Endodermal cell (in vitro differentiated cells): ENCODE measurements around the gene SENP7. TPM values are rescaled to one million over a fixed set of nuclear protein-coding genes. Genes with fewer than 3 reads are reported as not detected.

Experiments used
- DNase-seq: peaks from one replicate; pipeline ENCODE4 v3.0.0-alpha.2; 2017
- H3K27ac ChIP-seq: 2 replicates; pipeline ENCODE4 v1.5.1; 2013; ENCODE audit warnings: mild to moderate bottlenecking, low read depth, low read length, moderate library complexity
- H3K27me3 ChIP-seq: 2 replicates; pipeline ENCODE4 v1.6.1; 2013; ENCODE audit warnings: mild to moderate bottlenecking, low read length, moderate library complexity; ENCODE audit not compliant: insufficient read depth, control insufficient read depth, poor library complexity, severe bottlenecking
- H3K36me3 ChIP-seq: 2 replicates; pipeline ENCODE4 v1.7.0; 2013; ENCODE audit warnings: mild to moderate bottlenecking, low read length, moderate library complexity; ENCODE audit not compliant: control insufficient read depth, insufficient read depth
- H3K4me1 ChIP-seq: one replicate; pipeline ENCODE4 v1.7.0; 2013; ENCODE audit warnings: low read length; ENCODE audit not compliant: control insufficient read depth, insufficient read depth
- H3K4me3 ChIP-seq: 2 replicates; pipeline ENCODE4 v1.5.1; 2013; ENCODE audit warnings: mild to moderate bottlenecking, low read length, moderate library complexity
- H3K9ac ChIP-seq: 2 replicates; pipeline ENCODE4 v1.6.1; 2013; ENCODE audit warnings: mild to moderate bottlenecking, low read length, moderate library complexity; ENCODE audit not compliant: poor library complexity, severe bottlenecking; ENCODE audit errors: extremely low read depth
- H3K9me3 ChIP-seq: 2 replicates; pipeline ENCODE4 v1.6.1; 2013; ENCODE audit warnings: mild to moderate bottlenecking, low read length, moderate library complexity; ENCODE audit not compliant: control insufficient read depth
- H3K27ac Mint-ChIP-seq: 2 replicates; pipeline ENCODE4 v1.8.0; 2020; ENCODE audit warnings: mixed read lengths
- H3K27me3 Mint-ChIP-seq: 2 replicates; pipeline ENCODE4 v1.8.0; 2021; ENCODE audit warnings: mild to moderate bottlenecking, mixed read lengths; ENCODE audit not compliant: insufficient read depth
- H3K36me3 Mint-ChIP-seq: 2 replicates; pipeline ENCODE4 v1.8.0; 2020; ENCODE audit warnings: low read depth, mixed read lengths
- H3K4me1 Mint-ChIP-seq: 2 replicates; pipeline ENCODE4 v1.8.0; 2020; ENCODE audit warnings: mixed read lengths
- H3K4me3 Mint-ChIP-seq: 2 replicates; pipeline ENCODE4 v1.8.0; 2020; ENCODE audit warnings: mild to moderate bottlenecking, moderate library complexity, mixed read lengths
- H3K9me3 Mint-ChIP-seq: 2 replicates; pipeline ENCODE4 v1.8.0; 2020; ENCODE audit warnings: mild to moderate bottlenecking, mixed read lengths
- CTCF ChIP-seq: fragments of 200-600 bp; sonication (generic); conservative IDR thresholded peaks from 2 replicates; pipeline ENCODE4 v1.5.0; 2021; ENCODE audit warnings: antibody characterized with exemption, mild to moderate bottlenecking
- WGBS, 2 experiments: methylation state at CpG; one replicate each; pipeline versions ENCODE4 v1.1.5 to v1.1.7; 2013; ENCODE audit warnings: missing lambda C conversion rate in 2 of 2, mixed read lengths in 1 of 2; ENCODE audit not compliant: insufficient coverage in 1 of 2, insufficient read length in 1 of 2; 5-methylcytosine and 5-hydroxymethylcytosine counted together
- total RNA-seq, 2 donors: library from RNA; stranded (reverse); fragmentation: NEBNext Ultra II Directional in 1 of 2; extraction: Animal tissue kit (Norgen Biotek cat#: 25700) in 1 of 2; gene quantifications; 2 replicates in 1 of 2; 3 replicates in 1 of 2; pipeline ENCODE4 v1.2.1, GENCODE V29; 2021

The SENP7 gene
- total RNA-seq, 2 donors from 2014 or later: 19.3 to 22.1 TPM

- H3K4me3 ChIP-seq: no peak overlapping the region
- 83 to 86% methylated on average over 5 of the region's 5 CpGs for WGBS, 2 experiments
- Mint-ChIP-seq H3K27me3 (no peaks in the 10 kb centered on the region), H3K9me3 (peaks cover 22% of the 10 kb centered on the region), H3K36me3 (peaks cover 10% of the 10 kb centered on the region), H3K4me3 (no peak overlapping the region), H3K4me1 (peaks cover 19% of the 10 kb centered on the region), H3K27ac (no peak overlapping the region)
- no peaks in the 10 kb centered on the region for H3K36me3 ChIP-seq
- DNase-seq: no peak
- H3K9ac ChIP-seq: no peak overlapping the region
- H3K27ac ChIP-seq: no peak overlapping the region
- no peaks in the 10 kb centered on the region for H3K27me3 ChIP-seq
- H3K4me1 ChIP-seq: no peaks in the 10 kb centered on the region
- TF ChIP-seq CTCF: no peak
- peaks cover 41% of the 10 kb centered on the region for H3K9me3 ChIP-seq
These were observed 209.8 kb downstream of the SENP7 start for GRCh38 chr3:101303089-101303731.

GRCh38 chr3:101300073-101300472 is 212.9 kb downstream of the SENP7 start:
- Mint-ChIP-seq H3K27me3 (no peaks in the 10 kb centered on the region), H3K4me3 (no peak overlapping the region), H3K36me3 (no peaks in the 10 kb centered on the region), H3K27ac (no peak overlapping the region), H3K9me3 (peaks cover 17% of the 10 kb centered on the region), H3K4me1 (peaks cover 19% of the 10 kb centered on the region)
- 30 to 67% methylated on average over 2 to 8 of the region's 8 CpGs for WGBS, 2 experiments
- TF ChIP-seq CTCF: peak; percentile 39
- no peak overlapping the region for H3K4me3 ChIP-seq
- peak; percentile 80 for DNase-seq
- H3K9me3 ChIP-seq: peaks cover 25% of the 10 kb centered on the region
- H3K27me3 ChIP-seq: no peaks in the 10 kb centered on the region
- no peaks in the 10 kb centered on the region for H3K4me1 ChIP-seq
- no peak overlapping the region for H3K9ac ChIP-seq
- no peak overlapping the region for H3K27ac ChIP-seq
- no peaks in the 10 kb centered on the region for H3K36me3 ChIP-seq

- TF ChIP-seq CTCF: no peak
- Histone ChIP-seq H3K9me3 (no peaks in the 10 kb centered on the region), H3K36me3 (no peaks in the 10 kb centered on the region), H3K9ac (no peak overlapping the region), H3K27me3 (no peaks in the 10 kb centered on the region), H3K27ac (no peak overlapping the region), H3K4me3 (no peak overlapping the region), H3K4me1 (no peaks in the 10 kb centered on the region)
- no peak overlapping the region for H3K27ac Mint-ChIP-seq
- H3K4me3 Mint-ChIP-seq: no peak overlapping the region
- peaks cover 13% of the 10 kb centered on the region for H3K9me3 Mint-ChIP-seq
- no peak for DNase-seq
- H3K4me1 Mint-ChIP-seq: no peaks in the 10 kb centered on the region
- peaks cover 1% of the 10 kb centered on the region for H3K27me3 Mint-ChIP-seq
- H3K36me3 Mint-ChIP-seq: no peaks in the 10 kb centered on the region
These were observed 221.0 kb downstream of the SENP7 start for GRCh38 chr3:101292027-101292426.
